ENCODE measurements around the gene PRTFDC1. TPM values are rescaled to one million over a fixed set of nuclear protein-coding genes. Genes with fewer than 3 reads are reported as not detected.

PRTFDC1 gene
- total RNA-seq, 1 experiment from 2014 or later, result 83.2 TPM

GRCh38 chr10:24914148-24914547, 38.3 kb downstream of the PRTFDC1 start:
- H3K4me1 ChIP-seq, result peaks cover 11% of the 10 kb centered on the region; the same call in 1 of the 2 replicates
- POLR2A ChIA-PET, result no interaction called here
- Mint-ChIP-seq H3K4me1 (ENCODE audit: low read depth, unreplicated experiment) (no peaks in the 10 kb centered on the region), H3K27ac (ENCODE audit: unreplicated experiment) (no peak overlapping the region), H3K27me3 (ENCODE audit: insufficient read depth, unreplicated experiment) (no peaks in the 10 kb centered on the region), H3K36me3 (ENCODE audit: insufficient read depth, unreplicated experiment) (no peaks in the 10 kb centered on the region), H3K4me3 (ENCODE audit: unreplicated experiment) (no peak overlapping the region), H3K9me3 (ENCODE audit: unreplicated experiment) (no peaks in the 10 kb centered on the region)
- H3K36me3 ChIP-seq (ENCODE audit: control insufficient read depth, insufficient read depth, low read length), result no peaks in the 10 kb centered on the region
- H3K9me3 ChIP-seq, result no peaks in the 10 kb centered on the region
- DNase-seq, result no peak
- BruUV-seq (replicated peaks), result no TSS peak
- intact Hi-C loops (cut with micrococcal nuclease; ENCODE audit: unreplicated experiment), result no loop called here
- H3K27me3 ChIP-seq (replicated peaks; ENCODE audit: control insufficient read depth, insufficient read depth, low read length), result no peaks in the 10 kb centered on the region
- no peak overlapping the region for H3K4me3 ChIP-seq (ENCODE audit: low read depth, low read length)
- CTCF ChIA-PET, result no interaction called here
- TF ChIP-seq, protein P1, sequence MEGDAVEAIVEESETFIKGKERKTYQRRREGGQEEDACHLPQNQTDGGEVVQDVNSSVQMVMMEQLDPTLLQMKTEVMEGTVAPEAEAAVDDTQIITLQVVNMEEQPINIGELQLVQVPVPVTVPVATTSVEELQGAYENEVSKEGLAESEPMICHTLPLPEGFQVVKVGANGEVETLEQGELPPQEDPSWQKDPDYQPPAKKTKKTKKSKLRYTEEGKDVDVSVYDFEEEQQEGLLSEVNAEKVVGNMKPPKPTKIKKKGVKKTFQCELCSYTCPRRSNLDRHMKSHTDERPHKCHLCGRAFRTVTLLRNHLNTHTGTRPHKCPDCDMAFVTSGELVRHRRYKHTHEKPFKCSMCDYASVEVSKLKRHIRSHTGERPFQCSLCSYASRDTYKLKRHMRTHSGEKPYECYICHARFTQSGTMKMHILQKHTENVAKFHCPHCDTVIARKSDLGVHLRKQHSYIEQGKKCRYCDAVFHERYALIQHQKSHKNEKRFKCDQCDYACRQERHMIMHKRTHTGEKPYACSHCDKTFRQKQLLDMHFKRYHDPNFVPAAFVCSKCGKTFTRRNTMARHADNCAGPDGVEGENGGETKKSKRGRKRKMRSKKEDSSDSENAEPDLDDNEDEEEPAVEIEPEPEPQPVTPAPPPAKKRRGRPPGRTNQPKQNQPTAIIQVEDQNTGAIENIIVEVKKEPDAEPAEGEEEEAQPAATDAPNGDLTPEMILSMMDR (IDR thresholded peaks at IDR 0.05; ENCODE audit: insufficient read depth in 1 of 2, low read depth in 1 of 2, low read length in 1 of 2, severe bottlenecking in 1 of 2, unreplicated experiment in 1 of 2), result no peak

DNA sequence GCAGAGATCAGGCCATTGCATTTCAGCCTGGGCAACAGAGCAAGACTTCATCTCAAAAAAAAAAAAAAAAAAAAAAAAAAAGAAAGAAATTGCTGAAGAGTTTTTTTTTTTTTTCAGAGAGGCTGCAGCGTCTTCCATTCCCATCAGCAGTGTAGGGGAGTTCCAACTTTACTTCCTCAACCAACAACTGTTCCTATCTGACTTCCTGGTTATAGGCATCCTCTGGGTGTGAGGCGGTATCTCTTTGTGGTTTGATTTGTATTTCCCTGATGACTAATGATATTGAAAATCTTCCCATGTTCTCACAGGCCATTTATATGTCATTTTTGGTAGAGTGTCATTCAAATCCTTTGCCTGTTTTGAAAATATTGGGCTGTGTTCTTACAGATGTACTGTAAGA, 40.2 kb downstream of the PRTFDC1 start:
- H3K9me3 Mint-ChIP-seq (ENCODE audit: unreplicated experiment), result no peaks in the 10 kb centered on the region
- ChIA-PET POLR2A (no interaction called here), CTCF (no interaction called here)
- H3K4me1 ChIP-seq, result peaks cover 11% of the 10 kb centered on the region; the same call in 1 of the 2 replicates
- no peaks in the 10 kb centered on the region for H3K9me3 ChIP-seq
- no peak overlapping the region for H3K4me3 ChIP-seq (ENCODE audit: low read depth, low read length)
- no peaks in the 10 kb centered on the region for H3K27me3 ChIP-seq (replicated peaks; ENCODE audit: control insufficient read depth, insufficient read depth, low read length)
- H3K4me1 Mint-ChIP-seq (ENCODE audit: low read depth, unreplicated experiment), result no peaks in the 10 kb centered on the region
- H3K27me3 Mint-ChIP-seq (ENCODE audit: insufficient read depth, unreplicated experiment), result no peaks in the 10 kb centered on the region
- H3K4me3 Mint-ChIP-seq (ENCODE audit: unreplicated experiment), result no peak overlapping the region
- BruUV-seq (replicated peaks), result no TSS peak
- no peaks in the 10 kb centered on the region for H3K36me3 Mint-ChIP-seq (ENCODE audit: insufficient read depth, unreplicated experiment)
- TF ChIP-seq, protein P1 (IDR thresholded peaks at IDR 0.05; ENCODE audit: insufficient read depth in 1 of 2, low read depth in 1 of 2, low read length in 1 of 2, severe bottlenecking in 1 of 2, unreplicated experiment in 1 of 2), result no peak
- no peaks in the 10 kb centered on the region for H3K36me3 ChIP-seq (ENCODE audit: control insufficient read depth, insufficient read depth, low read length)
- DNase-seq, result no peak
- intact Hi-C loops (cut with micrococcal nuclease; ENCODE audit: unreplicated experiment), result no loop called here
- no peak overlapping the region for H3K27ac Mint-ChIP-seq (ENCODE audit: unreplicated experiment)

GRCh38 chr10:24911029-24911428, 41.4 kb downstream of the PRTFDC1 start:
- H3K27me3 ChIP-seq (replicated peaks; ENCODE audit: control insufficient read depth, insufficient read depth, low read length), result no peaks in the 10 kb centered on the region
- Mint-ChIP-seq H3K9me3 (ENCODE audit: unreplicated experiment) (peaks cover 6% of the 10 kb centered on the region), H3K4me3 (ENCODE audit: unreplicated experiment) (no peak overlapping the region), H3K36me3 (ENCODE audit: insufficient read depth, unreplicated experiment) (no peaks in the 10 kb centered on the region), H3K27me3 (ENCODE audit: insufficient read depth, unreplicated experiment) (no peaks in the 10 kb centered on the region), H3K27ac (ENCODE audit: unreplicated experiment) (no peak overlapping the region), H3K4me1 (ENCODE audit: low read depth, unreplicated experiment) (peaks cover 3% of the 10 kb centered on the region)
- no peaks in the 10 kb centered on the region for H3K9me3 ChIP-seq
- H3K4me1 ChIP-seq, result peaks cover 7% of the 10 kb centered on the region; the same call in 1 of the 2 replicates
- CTCF ChIA-PET, result no interaction called here
- intact Hi-C loops (cut with micrococcal nuclease; ENCODE audit: unreplicated experiment), result no loop called here
- no TSS peak for BruUV-seq (replicated peaks)
- no peak overlapping the region for H3K4me3 ChIP-seq (ENCODE audit: low read depth, low read length)
- H3K36me3 ChIP-seq (ENCODE audit: control insufficient read depth, insufficient read depth, low read length), result no peaks in the 10 kb centered on the region
- TF ChIP-seq, protein P1 (IDR thresholded peaks at IDR 0.05; ENCODE audit: insufficient read depth in 1 of 2, low read depth in 1 of 2, low read length in 1 of 2, severe bottlenecking in 1 of 2, unreplicated experiment in 1 of 2), result no peak
- POLR2A ChIA-PET, result no interaction called here
- no peak for DNase-seq

Data from Caco-2 (cell line).